PC-9 (cell line): ENCODE measurements around the gene PIAS4.

ENCODE experiments used
- CTCF ChIP-seq: fragments of 200-600 bp; sonication (generic); conservative IDR thresholded peaks from 2 replicates; pipeline ENCODE4 v1.6.1; 2017; ENCODE audit warnings: mixed run types, antibody characterized with exemption, mild to moderate bottlenecking, moderate library complexity
- EZH2 ChIP-seq: fragments of 200-600 bp; sonication (generic); IDR thresholded peaks from 2 replicates; pipeline ENCODE4 v1.8.0; 2017; ENCODE audit warnings: antibody characterized with exemption, low read depth

GRCh38 chr19:3969435-3970312 is 37.9 kb upstream of the PIAS4 start:
- TF ChIP-seq CTCF (peak; percentile 17; the same call in 1 of the 2 replicates), EZH2 (no peak)
